PC-9 (cell line): ENCODE data around the gene MPV17. TPM values are rescaled to one million over a fixed set of nuclear protein-coding genes. Genes with fewer than 3 reads are reported as not detected.

Experiments used
- BruUV-seq: library from RNA; stranded (reverse); fragments of 400-500 nt; replicated peaks from 2 replicates; lab custom pipeline; 2021; lab: Mats Ljungman, UMichigan
- CTCF ChIA-PET: fragments of 300-600 bp; sonication (Branson Sonifier 250); formaldehyde crosslinking; loops from one replicate; lab custom pipeline; 2022; ENCODE audit warnings: antibody characterized with exemption; lab: Charles Lee
- POLR2A ChIA-PET: fragments of 300-600 bp; sonication (Branson Sonifier 250); formaldehyde crosslinking; loops from one replicate; lab custom pipeline; 2022; ENCODE audit warnings: antibody characterized with exemption; ENCODE audit not compliant: unreplicated experiment; lab: Charles Lee
- DNase-seq, 2 experiments: peaks; one replicate each; pipeline versions ENCODE4 v3.0.0 to v3.0.0-alpha.2; 2015 to 2022; ENCODE audit warnings: mixed read lengths in 1 of 2
- H2AFZ ChIP-seq: fragments of 200-600 bp; sonication (generic); 2 replicates; pipeline ENCODE4 v1.8.1; 2017; ENCODE audit warnings: antibody characterized with exemption
- H3F3A ChIP-seq: fragments of 200-600 bp; sonication (generic); 2 replicates; pipeline ENCODE4 v1.8.1; 2017; ENCODE audit warnings: antibody characterized with exemption, mild to moderate bottlenecking, low read depth; ENCODE audit not compliant: insufficient read depth
- H3K27ac ChIP-seq: fragments of 200-600 bp; sonication (generic); 2 replicates; pipeline ENCODE4 v1.6.1; 2016; ENCODE audit warnings: mixed run types
- H3K27me3 ChIP-seq: fragments of 200-600 bp; sonication (generic); 2 replicates; pipeline ENCODE4 v1.6.1; 2016; ENCODE audit warnings: low read depth, mixed run types; ENCODE audit not compliant: insufficient read depth
- H3K36me3 ChIP-seq: fragments of 200-600 bp; sonication (generic); 2 replicates; pipeline ENCODE4 v1.6.1; 2016; ENCODE audit warnings: low read depth, mixed run types
- H3K4me1 ChIP-seq: fragments of 200-600 bp; sonication (generic); replicated peaks from 2 replicates; pipeline ENCODE4 v1.6.1; 2016; ENCODE audit warnings: mixed run types; ENCODE audit not compliant: insufficient read depth
- H3K4me2 ChIP-seq: fragments of 200-600 bp; sonication (generic); 2 replicates; pipeline ENCODE4 v1.6.1; 2017; ENCODE audit warnings: mixed run types
- H3K4me3 ChIP-seq: fragments of 200-600 bp; sonication (generic); 2 replicates; pipeline ENCODE4 v1.6.1; 2016; ENCODE audit warnings: mixed run types
- H3K79me2 ChIP-seq: fragments of 200-600 bp; sonication (generic); 2 replicates; pipeline ENCODE4 v1.6.1; 2017; ENCODE audit warnings: low read depth, mixed run types
- H3K9me2 ChIP-seq: fragments of 200-600 bp; sonication (generic); 2 replicates; pipeline ENCODE4 v1.8.1; 2017; ENCODE audit warnings: mild to moderate bottlenecking; ENCODE audit not compliant: insufficient read depth
- H3K9me3 ChIP-seq: fragments of 200-600 bp; sonication (generic); 2 replicates; pipeline ENCODE4 v1.8.1; 2016; ENCODE audit warnings: low read depth; ENCODE audit not compliant: insufficient read depth
- H4K20me1 ChIP-seq: fragments of 200-600 bp; sonication (generic); 2 replicates; pipeline ENCODE4 v1.8.1; 2017; ENCODE audit not compliant: insufficient read depth
- CTCF ChIP-seq: fragments of 200-600 bp; sonication (generic); conservative IDR thresholded peaks from 2 replicates; pipeline ENCODE4 v1.6.1; 2017; ENCODE audit warnings: mixed run types, antibody characterized with exemption, mild to moderate bottlenecking, moderate library complexity
- EZH2 ChIP-seq: fragments of 200-600 bp; sonication (generic); IDR thresholded peaks from 2 replicates; pipeline ENCODE4 v1.8.0; 2017; ENCODE audit warnings: antibody characterized with exemption, low read depth
- intact Hi-C: fragments of 100-400 bp; cut with micrococcal nuclease; formaldehyde crosslinking; loops from one replicate; pipeline ENCODE4 v1.10.0; 2022; ENCODE audit not compliant: unreplicated experiment
- total RNA-seq: library from RNA; stranded (reverse); gene quantifications from 2 replicates; pipeline ENCODE4 v1.2.3, GENCODE V29; 2021

The MPV17 gene
- total RNA-seq, 1 experiment from 2014 or later, result 47.5 TPM

GRCh38 chr2:27263287-27264252 lies 59.3 kb downstream of the MPV17 start:
- intact Hi-C loops, result no loop called here
- CTCF ChIA-PET, result interaction anchor here (0.7 to 0.8 kb wide), 2 partner anchors 30 to 430 kb away, joined by 4 to 5 read pairs; no protein-coding TSS in a partner anchor
- peak overlapping the region; percentile 47; the same call in 1 of the 2 replicates for H3K4me3 ChIP-seq
- no peak overlapping the region for H3K27ac ChIP-seq
- H3K4me1 ChIP-seq, result no peaks in the 10 kb centered on the region
- H3K79me2 ChIP-seq, result no peaks in the 10 kb centered on the region
- no peaks in the 10 kb centered on the region for H3K36me3 ChIP-seq
- H3K27me3 ChIP-seq, result peaks cover 58% of the 10 kb centered on the region
- no peaks in the 10 kb centered on the region; the same call in 1 of the 2 replicates for H3F3A ChIP-seq
- H3K9me2 ChIP-seq, result no peaks in the 10 kb centered on the region
- no peak for DNase-seq
- POLR2A ChIA-PET, result no interaction called here
- TF ChIP-seq EZH2 (0 out of 2 replicates have a peak, but pooled peaks have one; percentile 25), CTCF (no peak)
- H3K4me2 ChIP-seq, result peak overlapping the region; percentile 79
- peak overlapping the region; percentile 62; the same call in 1 of the 2 replicates for H2AFZ ChIP-seq
- no peaks in the 10 kb centered on the region for H4K20me1 ChIP-seq
- H3K9me3 ChIP-seq, result no peaks in the 10 kb centered on the region
- BruUV-seq, result no TSS peak

- no peak for TF ChIP-seq CTCF
- no peak for TF ChIP-seq EZH2
- no TSS peak for BruUV-seq
- Histone ChIP-seq H3K27ac (no peak within 1 kb of the TSS), H3K4me1 (no peaks in the 10 kb centered on the region), H3K9me2 (no peaks in the 10 kb centered on the region), H2AFZ (peak within 1 kb of the TSS; percentile 62; the same call in 1 of the 2 replicates), H3K9me3 (no peaks in the 10 kb centered on the region), H3K36me3 (no peaks in the 10 kb centered on the region), H3K4me2 (peak within 1 kb of the TSS; percentile 79), H3K79me2 (no peaks in the 10 kb centered on the region), H3K27me3 (peaks cover 59% of the 10 kb centered on the region), H3F3A (no peaks in the 10 kb centered on the region; the same call in 1 of the 2 replicates), H3K4me3 (peak within 1 kb of the TSS; percentile 47; the same call in 1 of the 2 replicates), H4K20me1 (no peaks in the 10 kb centered on the region)
- POLR2A ChIA-PET, result interaction anchor here (0.6 kb wide), 1 partner anchor 231 kb away, joined by 11 read pairs; no protein-coding TSS in a partner anchor
- peak in 1 of 2 experiments; percentile 51 for DNase-seq
- CTCF ChIA-PET, result interaction anchor here (0.6 kb wide), 1 partner anchor 107 kb away, joined by 7 read pairs; no protein-coding TSS in a partner anchor
- intact Hi-C loops, result no loop called here
Measured at GRCh38 chr2:27262379-27263286, 60.3 kb downstream of the MPV17 start, which contains the start of gene SLC30A3. Gene SLC30A3, minus strand, starts transcription at chr2:27263047. Its CDS starts 141 bp downstream, at chr2:27262906.
